IMR-90 (cell line): ENCODE results near the gene RNF11.
"Not testable (repeated sequence)": the region's sequence is repeated elsewhere in the genome, so short reads cannot be mapped to it uniquely, and the experiment has no call there.

ENCODE experiments used
- BHLHE40 ChIP-seq: fragments of 150-350 bp; IDR thresholded peaks from 2 replicates; pipeline ENCODE4 v1.6.1; 2016; ENCODE audit warnings: mild to moderate bottlenecking, low read depth, low read length
- CHD1 ChIP-seq: IDR thresholded peaks from 2 replicates; pipeline ENCODE4 v1.6.1; 2012; ENCODE audit warnings: low read depth, low read length, improper control_type of control experiment
- FOS ChIP-seq: fragments of 150-350 bp; IDR thresholded peaks from 2 replicates; pipeline ENCODE4 v1.6.1; 2016; ENCODE audit warnings: low read depth, low read length
- MAFK ChIP-seq: IDR thresholded peaks from 2 replicates; pipeline ENCODE4 v1.6.1; 2012; ENCODE audit warnings: low read depth, low read length, improper control_type of control experiment
- MAZ ChIP-seq: IDR thresholded peaks from 2 replicates; pipeline ENCODE4 v1.6.1; 2012; ENCODE audit warnings: low read depth, mild to moderate bottlenecking, low read length, improper control_type of control experiment, moderate library complexity, borderline replicate concordance
- NFE2L2 ChIP-seq: fragments of 150-350 bp; IDR thresholded peaks from 2 replicates; pipeline ENCODE4 v1.6.1; 2016; ENCODE audit warnings: low read depth, mild to moderate bottlenecking, low read length
- POLR2A ChIP-seq: IDR thresholded peaks from 2 replicates; pipeline ENCODE4 v1.6.1; 2012; ENCODE audit warnings: mild to moderate bottlenecking, low read depth, low read length
- RAD21 ChIP-seq: IDR thresholded peaks from 2 replicates; pipeline ENCODE4 v1.6.1; 2012; ENCODE audit warnings: low read length, improper control_type of control experiment
- RFX5 ChIP-seq: IDR thresholded peaks from 2 replicates; pipeline ENCODE4 v1.8.0; 2012; ENCODE audit warnings: low read depth, mild to moderate bottlenecking, low read length, moderate library complexity
- SMC3 ChIP-seq: fragments of 150-350 bp; IDR thresholded peaks from 2 replicates; pipeline ENCODE4 v1.6.1; 2016; ENCODE audit warnings: low read depth, mild to moderate bottlenecking, antibody characterized with exemption, low read length, moderate library complexity
- TF ChIP-seq, protein P1 (sequence below): conservative IDR thresholded peaks from 2 replicates; pipeline ENCODE4 v1.5.1; 2012; ENCODE audit warnings: mild to moderate bottlenecking, low read depth, low read length, improper control_type of control experiment
- TF ChIP-seq, protein P2 (sequence below): fragments of 150-350 bp; IDR thresholded peaks from 2 replicates; pipeline ENCODE4 v1.6.1; 2017; ENCODE audit warnings: mild to moderate bottlenecking, antibody characterized with exemption, low read length, low read depth
- TF ChIP-seq, protein P3 (sequence below): fragments of 150-350 bp; IDR thresholded peaks from 2 replicates; pipeline ENCODE4 v1.6.1; 2016; ENCODE audit warnings: low read depth, mild to moderate bottlenecking, low read length, moderate library complexity, borderline replicate concordance

DNA sequence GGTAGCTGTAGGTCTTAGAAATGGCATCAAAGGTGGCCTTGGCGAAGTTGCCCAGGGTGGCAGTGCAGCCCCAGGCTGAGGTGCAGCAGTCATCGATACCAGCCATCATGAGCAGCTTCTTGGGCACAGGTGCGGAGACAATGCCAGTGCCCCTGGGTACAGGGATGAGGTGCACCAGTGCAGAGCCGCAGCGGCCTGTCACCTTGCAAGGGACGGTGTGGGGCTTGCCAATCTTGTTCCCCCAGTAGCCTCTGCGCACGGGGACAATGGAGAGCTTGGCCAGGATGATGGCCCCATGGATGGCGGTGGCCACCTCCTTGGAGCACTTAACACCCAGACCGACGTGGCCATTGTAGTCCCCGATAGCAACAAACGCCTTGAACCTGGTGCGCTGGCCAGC lies 14.7 kb downstream of the RNF11 start:
- TF ChIP-seq, protein P1, sequence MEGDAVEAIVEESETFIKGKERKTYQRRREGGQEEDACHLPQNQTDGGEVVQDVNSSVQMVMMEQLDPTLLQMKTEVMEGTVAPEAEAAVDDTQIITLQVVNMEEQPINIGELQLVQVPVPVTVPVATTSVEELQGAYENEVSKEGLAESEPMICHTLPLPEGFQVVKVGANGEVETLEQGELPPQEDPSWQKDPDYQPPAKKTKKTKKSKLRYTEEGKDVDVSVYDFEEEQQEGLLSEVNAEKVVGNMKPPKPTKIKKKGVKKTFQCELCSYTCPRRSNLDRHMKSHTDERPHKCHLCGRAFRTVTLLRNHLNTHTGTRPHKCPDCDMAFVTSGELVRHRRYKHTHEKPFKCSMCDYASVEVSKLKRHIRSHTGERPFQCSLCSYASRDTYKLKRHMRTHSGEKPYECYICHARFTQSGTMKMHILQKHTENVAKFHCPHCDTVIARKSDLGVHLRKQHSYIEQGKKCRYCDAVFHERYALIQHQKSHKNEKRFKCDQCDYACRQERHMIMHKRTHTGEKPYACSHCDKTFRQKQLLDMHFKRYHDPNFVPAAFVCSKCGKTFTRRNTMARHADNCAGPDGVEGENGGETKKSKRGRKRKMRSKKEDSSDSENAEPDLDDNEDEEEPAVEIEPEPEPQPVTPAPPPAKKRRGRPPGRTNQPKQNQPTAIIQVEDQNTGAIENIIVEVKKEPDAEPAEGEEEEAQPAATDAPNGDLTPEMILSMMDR, result not testable (repeated sequence)
- not testable (repeated sequence) for TF ChIP-seq CHD1, POLR2A, RAD21, MAZ, BHLHE40, RFX5, MAFK, NFE2L2, SMC3, FOS
- TF ChIP-seq, protein P2, sequence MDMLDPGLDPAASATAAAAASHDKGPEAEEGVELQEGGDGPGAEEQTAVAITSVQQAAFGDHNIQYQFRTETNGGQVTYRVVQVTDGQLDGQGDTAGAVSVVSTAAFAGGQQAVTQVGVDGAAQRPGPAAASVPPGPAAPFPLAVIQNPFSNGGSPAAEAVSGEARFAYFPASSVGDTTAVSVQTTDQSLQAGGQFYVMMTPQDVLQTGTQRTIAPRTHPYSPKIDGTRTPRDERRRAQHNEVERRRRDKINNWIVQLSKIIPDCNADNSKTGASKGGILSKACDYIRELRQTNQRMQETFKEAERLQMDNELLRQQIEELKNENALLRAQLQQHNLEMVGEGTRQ, result not testable (repeated sequence)
- TF ChIP-seq, protein P3, sequence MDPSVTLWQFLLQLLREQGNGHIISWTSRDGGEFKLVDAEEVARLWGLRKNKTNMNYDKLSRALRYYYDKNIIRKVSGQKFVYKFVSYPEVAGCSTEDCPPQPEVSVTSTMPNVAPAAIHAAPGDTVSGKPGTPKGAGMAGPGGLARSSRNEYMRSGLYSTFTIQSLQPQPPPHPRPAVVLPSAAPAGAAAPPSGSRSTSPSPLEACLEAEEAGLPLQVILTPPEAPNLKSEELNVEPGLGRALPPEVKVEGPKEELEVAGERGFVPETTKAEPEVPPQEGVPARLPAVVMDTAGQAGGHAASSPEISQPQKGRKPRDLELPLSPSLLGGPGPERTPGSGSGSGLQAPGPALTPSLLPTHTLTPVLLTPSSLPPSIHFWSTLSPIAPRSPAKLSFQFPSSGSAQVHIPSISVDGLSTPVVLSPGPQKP, result not testable (repeated sequence)
